Thymus (tissue), 11 donors: ENCODE results near the gene SIRPA. TPM values are rescaled to one million over a fixed set of nuclear protein-coding genes. Genes with fewer than 3 reads are reported as not detected.
"Not testable (repeated sequence)": the region's sequence is repeated elsewhere in the genome, so short reads cannot be mapped to it uniquely, and the experiment has no call there.

Experiments
- DNase-seq, 9 donors: peaks; one replicate each; pipeline ENCODE4 v3.0.0-alpha.2; 2013; ENCODE audit warnings: low spot score in 9 of 9, low read depth in 6 of 9, missing footprints in 1 of 9
- H3K27ac ChIP-seq, 2 donors: one replicate each; pipeline ENCODE4 v1.5.1; 2013; ENCODE audit warnings: control low read depth in 1 of 2, low read depth in 1 of 2, low read length in 1 of 2, mild to moderate bottlenecking in 1 of 2, moderate library complexity in 1 of 2
- H3K27me3 ChIP-seq, 2 donors: one replicate each; pipeline ENCODE4 v1.5.1; 2013; ENCODE audit warnings: low read length in 1 of 2; ENCODE audit not compliant: control insufficient read depth in 2 of 2, insufficient read depth in 1 of 2
- H3K36me3 ChIP-seq, 2 donors: one replicate each; pipeline ENCODE4 v1.5.1; 2013; ENCODE audit warnings: low read length in 1 of 2, mild to moderate bottlenecking in 1 of 2, moderate library complexity in 1 of 2; ENCODE audit not compliant: control insufficient read depth in 2 of 2, insufficient read depth in 2 of 2
- H3K4me1 ChIP-seq, 2 donors: one replicate each; pipeline ENCODE4 v1.5.1; 2013; ENCODE audit warnings: low read length in 2 of 2; ENCODE audit not compliant: control insufficient read depth in 2 of 2, insufficient read depth in 2 of 2
- H3K4me3 ChIP-seq, 2 donors: one replicate each; pipeline ENCODE4 v1.5.1; 2013; ENCODE audit warnings: low read length in 2 of 2, control low read depth in 1 of 2, mild to moderate bottlenecking in 1 of 2
- H3K9me3 ChIP-seq, 2 donors: one replicate each; pipeline ENCODE4 v1.5.1; 2013; ENCODE audit warnings: low read length in 1 of 2, mild to moderate bottlenecking in 1 of 2; ENCODE audit not compliant: control insufficient read depth in 2 of 2, insufficient read depth in 1 of 2
- WGBS: extraction: QIAGEN DNeasy Blood & Tissue Kit; methylation state at CpG from one replicate; pipeline ENCODE4 v1.1.7; 2013; 5-methylcytosine and 5-hydroxymethylcytosine counted together
- polyA plus RNA-seq: library from polyadenylated mRNA; stranded (reverse); fragments of 200-250 nt; gene quantifications from one replicate; pipeline ENCODE4 v1.2.3, GENCODE V29; 2013
- total RNA-seq: library from RNA; stranded (reverse); fragments of 120-200 nt; gene quantifications from one replicate; pipeline ENCODE4 v1.2.4, GENCODE V29; 2013
- donor health status: healthy.

The SIRPA gene
- total and polyA plus RNA-seq, 2 donors = 3.0 to 11.9 TPM

DNA sequence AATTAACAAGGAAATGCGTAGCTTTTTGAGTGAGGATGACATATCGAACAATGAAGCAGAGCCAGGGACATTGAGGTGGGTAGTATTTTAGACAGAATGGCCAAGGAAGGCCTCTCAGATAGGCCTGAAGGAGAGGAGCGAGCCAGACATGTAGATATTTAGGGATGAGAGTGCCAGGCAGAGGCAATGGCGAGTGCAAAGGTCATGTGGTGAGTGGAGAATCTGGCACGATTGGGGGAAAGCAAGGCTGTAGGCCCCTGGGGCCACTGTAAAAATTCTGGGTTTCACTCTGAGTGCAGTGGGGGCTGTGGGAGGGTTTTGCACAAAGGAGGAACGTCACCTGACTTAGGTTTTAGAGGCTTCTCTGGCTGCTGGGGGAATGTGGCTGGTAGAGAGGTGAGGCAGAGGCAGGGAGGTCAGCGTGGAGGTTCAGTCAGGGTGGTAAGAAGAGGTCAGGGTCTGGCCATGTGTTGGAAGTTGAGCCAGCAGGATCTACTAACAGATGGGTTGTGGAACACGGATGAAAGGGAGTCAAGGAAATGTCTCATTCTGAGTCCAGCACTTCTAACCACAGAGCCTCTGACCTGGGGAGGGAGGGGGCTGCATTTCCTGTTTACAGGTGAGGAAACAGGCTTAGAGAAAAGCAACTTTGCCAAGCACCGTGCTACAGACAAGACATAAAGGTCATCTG, 11.3 kb downstream of the SIRPA start:
- Histone ChIP-seq H3K4me3 (no peak overlapping the region), H3K4me1 (no peaks in the 10 kb centered on the region), H3K27me3 (no peaks in the 10 kb centered on the region), H3K9me3 (no peaks in the 10 kb centered on the region), H3K27ac (no peak overlapping the region), H3K36me3 (no peaks in the 10 kb centered on the region)
- DNase-seq = no peak
- WGBS = 78% methylated on average over 9 of the region's 9 CpGs

DNA sequence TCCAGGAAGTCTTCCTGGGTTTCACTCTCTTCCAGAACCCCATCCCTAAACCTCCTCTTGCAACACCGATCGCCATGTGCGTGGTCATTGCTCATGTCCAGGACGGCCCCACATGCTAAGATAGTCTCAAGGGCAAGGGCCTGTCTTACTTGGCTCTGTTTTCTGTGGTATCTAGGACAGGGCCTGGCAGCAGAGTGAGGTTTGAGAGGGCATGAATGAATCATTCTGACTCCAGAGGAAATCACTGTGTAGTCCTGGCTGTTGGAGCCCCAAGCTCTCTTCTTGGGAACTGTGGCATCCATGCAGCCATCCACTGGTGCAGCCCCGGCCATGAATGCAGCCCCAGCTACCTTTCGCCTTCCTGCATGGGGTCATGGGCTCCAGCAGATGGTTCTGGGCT, 12.4 kb downstream of the SIRPA start:
- H3K4me3 ChIP-seq = no peak overlapping the region
- H3K4me1 ChIP-seq = no peaks in the 10 kb centered on the region
- H3K36me3 ChIP-seq = no peaks in the 10 kb centered on the region
- H3K27ac ChIP-seq = no peak overlapping the region
- H3K9me3 ChIP-seq = no peaks in the 10 kb centered on the region
- 96% methylated on average over 6 of the region's 6 CpGs for WGBS
- H3K27me3 ChIP-seq = no peaks in the 10 kb centered on the region
- DNase-seq = no peak

GRCh38 chr20:1908191-1908590, 13.0 kb downstream of the SIRPA start:
- no peaks in the 10 kb centered on the region for H3K9me3 ChIP-seq

GRCh38 chr20:1909097-1909496, 13.9 kb downstream of the SIRPA start:
- Histone ChIP-seq H3K27me3 (no peaks in the 10 kb centered on the region), H3K27ac (no peak overlapping the region), H3K9me3 (no peaks in the 10 kb centered on the region), H3K36me3 (no peaks in the 10 kb centered on the region), H3K4me1 (no peaks in the 10 kb centered on the region), H3K4me3 (no peak overlapping the region)
- DNase-seq = no peak
- 74% methylated on average over 4 of the region's 4 CpGs for WGBS

More at GRCh38 chr20:1908191-1908590, 13.0 kb downstream of the SIRPA start:
- no peaks in the 10 kb centered on the region for H3K27me3 ChIP-seq
- H3K36me3 ChIP-seq = no peaks in the 10 kb centered on the region
- WGBS = 95% methylated on average over 9 of the region's 9 CpGs
- DNase-seq = no peak
- H3K4me3 ChIP-seq = no peak overlapping the region
- no peaks in the 10 kb centered on the region for H3K4me1 ChIP-seq
- no peak overlapping the region for H3K27ac ChIP-seq

DNA sequence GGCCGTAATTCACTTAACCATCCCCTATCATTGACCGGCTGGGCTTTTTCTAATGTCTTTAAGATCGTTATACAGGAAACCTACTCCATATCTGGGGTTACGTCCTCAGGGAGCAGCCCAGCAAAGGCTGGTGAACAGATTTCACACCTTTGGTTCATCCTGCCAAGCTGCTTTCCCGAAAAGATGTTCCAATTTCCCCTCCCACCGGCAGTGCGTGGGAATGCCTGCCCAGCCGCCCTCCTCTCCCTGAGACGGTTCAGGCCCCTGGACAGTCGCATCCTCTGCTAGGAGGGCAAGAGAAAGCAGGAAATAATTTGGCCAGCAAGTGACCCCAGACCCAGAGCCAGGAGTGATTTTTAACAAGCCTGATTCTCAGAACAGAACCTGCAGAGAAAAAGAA, 16.3 kb downstream of the SIRPA start:
- Histone ChIP-seq H3K9me3 (no peaks in the 10 kb centered on the region), H3K36me3 (no peaks in the 10 kb centered on the region), H3K4me1 (no peaks in the 10 kb centered on the region), H3K27ac (no peak overlapping the region), H3K27me3 (no peaks in the 10 kb centered on the region), H3K4me3 (no peak overlapping the region)
- no peak for DNase-seq
- WGBS = 96% methylated on average over 10 of the region's 10 CpGs

GRCh38 chr20:1912053-1912452, 16.8 kb downstream of the SIRPA start:
- no peaks in the 10 kb centered on the region for H3K27me3 ChIP-seq
- H3K27ac ChIP-seq = no peak overlapping the region
- 96% methylated on average over 12 of the region's 12 CpGs for WGBS
- no peaks in the 10 kb centered on the region for H3K4me1 ChIP-seq
- H3K9me3 ChIP-seq = no peaks in the 10 kb centered on the region
- H3K36me3 ChIP-seq = no peaks in the 10 kb centered on the region
- no peak for DNase-seq
- no peak overlapping the region for H3K4me3 ChIP-seq

DNA sequence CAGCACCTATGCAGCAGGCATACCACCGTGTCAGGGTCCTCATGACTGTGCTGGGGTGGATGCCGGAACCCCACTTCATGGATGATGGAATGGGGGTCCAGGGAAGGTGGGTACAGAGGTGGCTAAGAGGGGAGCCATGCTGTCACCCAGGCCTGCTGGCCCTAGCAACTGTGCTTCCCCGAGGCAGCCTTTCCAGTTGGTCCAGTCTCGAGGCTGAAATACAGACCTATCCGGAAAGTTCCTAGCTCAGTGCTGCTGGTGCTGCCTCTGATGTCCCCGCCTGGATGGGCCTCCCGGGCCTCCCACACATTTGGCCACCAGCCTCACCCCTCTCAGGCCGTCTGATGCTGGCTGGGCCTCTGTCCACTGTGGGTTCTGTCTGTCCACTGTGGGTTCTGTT, 17.4 kb downstream of the SIRPA start:
- H3K27ac ChIP-seq = no peak overlapping the region
- H3K4me3 ChIP-seq = no peak overlapping the region
- H3K4me1 ChIP-seq = no peaks in the 10 kb centered on the region
- no peak for DNase-seq
- H3K36me3 ChIP-seq = no peaks in the 10 kb centered on the region
- H3K27me3 ChIP-seq = no peaks in the 10 kb centered on the region
- H3K9me3 ChIP-seq = no peaks in the 10 kb centered on the region
- 96% methylated on average over 8 of the region's 8 CpGs for WGBS

GRCh38 chr20:1915233-1915632, 20.0 kb downstream of the SIRPA start:
- not testable (repeated sequence) for H3K4me1 ChIP-seq, H3K4me3 ChIP-seq, H3K27ac ChIP-seq, H3K9me3 ChIP-seq, DNase-seq, H3K27me3 ChIP-seq, H3K36me3 ChIP-seq
- WGBS = 96% methylated on average over 12 of the region's 12 CpGs

GRCh38 chr20:1915725-1916124, 20.5 kb downstream of the SIRPA start:
- Histone ChIP-seq H3K36me3 (no peaks in the 10 kb centered on the region), H3K4me3 (no peak overlapping the region), H3K27ac (no peak overlapping the region), H3K9me3 (no peaks in the 10 kb centered on the region), H3K4me1 (no peaks in the 10 kb centered on the region), H3K27me3 (no peaks in the 10 kb centered on the region)
- WGBS = 92% methylated on average over 3 of the region's 3 CpGs
- DNase-seq = no peak
